Esophagus muscularis mucosa (tissue), 4 donors: Measurements from ENCODE around the gene TELO2. TPM values are rescaled to one million over a fixed set of nuclear protein-coding genes. Genes with fewer than 3 reads are reported as not detected.

Source experiments
- DNase-seq: peaks from one replicate; pipeline ENCODE4 v3.0.0-alpha.2; 2017; ENCODE audit errors: extremely low spot score
- H3K27ac ChIP-seq, 4 donors: fragments of 200-600 bp; sonication (generic); replicated peaks in 1 of 4; 1 replicate in 3 of 4; 2 replicates in 1 of 4; pipeline ENCODE4 v1.5.1; 2016 to 2019; ENCODE audit warnings: mild to moderate bottlenecking in 1 of 4
- H3K27me3 ChIP-seq, 4 donors: fragments of 200-600 bp; sonication (generic); one replicate each; pipeline versions ENCODE4 v1.5.1 to v1.6.0; 2016 to 2019
- H3K36me3 ChIP-seq, 4 donors: fragments of 200-600 bp; sonication (generic); one replicate each; pipeline ENCODE4 v1.5.1; 2016 to 2019
- H3K4me1 ChIP-seq, 4 donors: fragments of 200-600 bp; sonication (generic); one replicate each; pipeline ENCODE4 v1.5.1; 2016 to 2019
- H3K4me3 ChIP-seq, 4 donors: fragments of 200-600 bp; sonication (generic); 1 replicate in 2 of 4; 2 replicates in 2 of 4; pipeline ENCODE4 v1.5.1; 2016 to 2019; ENCODE audit warnings: mild to moderate bottlenecking in 4 of 4, moderate library complexity in 1 of 4
- H3K9me3 ChIP-seq, 4 donors: fragments of 200-600 bp; sonication (generic); 1 replicate in 3 of 4; 2 replicates in 1 of 4; pipeline ENCODE4 v1.5.1; 2016 to 2019
- EP300 ChIP-seq: sonication (generic); formaldehyde crosslinking; IDR thresholded peaks from one replicate; pipeline ENCODE4 v1.6.1; 2017; ENCODE audit warnings: antibody characterized with exemption
- POLR2A ChIP-seq: fragments of 450-650 bp; IDR thresholded peaks from one replicate; pipeline ENCODE4 v1.6.1; 2017; ENCODE audit warnings: antibody characterized with exemption, moderate library complexity, mild to moderate bottlenecking, low read depth
- POLR2AphosphoS5 ChIP-seq, 2 donors: sonication (generic); formaldehyde crosslinking; IDR thresholded peaks; one replicate each; pipeline ENCODE4 v1.6.1; 2017; ENCODE audit warnings: antibody characterized with exemption in 2 of 2
- WGBS: methylation state at CpG from one replicate; pipeline ENCODE4 v1.1.5; 2018; 5-methylcytosine and 5-hydroxymethylcytosine counted together
- intact Hi-C: fragments of 100-400 bp; cut with DNase I; formaldehyde crosslinking; loops from one replicate; pipeline ENCODE4 v1.15.1; 2023
- total RNA-seq, 4 donors: library from RNA; depleted of rRNA; stranded (reverse); fragments of >200 nt; gene quantifications; one replicate each; pipeline versions ENCODE4 v1.1.0 to v1.2.1, GENCODE V29; 2016
- TF ChIP-seq, protein P1 (sequence below), 3 experiments: fragments of 200-600 bp in 2 of 3; fragments of 450-650 bp in 1 of 3; sonication (generic) in 2 of 3; IDR thresholded peaks; one replicate each; pipeline ENCODE4 v1.5.1; 2017 to 2019; ENCODE audit warnings: antibody characterized with exemption in 3 of 3, mild to moderate bottlenecking in 2 of 3, moderate library complexity in 1 of 3

TELO2 gene
- total RNA-seq, 4 donors from 2014 or later: 14.1 to 27.7 (median 18.4) TPM

DNA sequence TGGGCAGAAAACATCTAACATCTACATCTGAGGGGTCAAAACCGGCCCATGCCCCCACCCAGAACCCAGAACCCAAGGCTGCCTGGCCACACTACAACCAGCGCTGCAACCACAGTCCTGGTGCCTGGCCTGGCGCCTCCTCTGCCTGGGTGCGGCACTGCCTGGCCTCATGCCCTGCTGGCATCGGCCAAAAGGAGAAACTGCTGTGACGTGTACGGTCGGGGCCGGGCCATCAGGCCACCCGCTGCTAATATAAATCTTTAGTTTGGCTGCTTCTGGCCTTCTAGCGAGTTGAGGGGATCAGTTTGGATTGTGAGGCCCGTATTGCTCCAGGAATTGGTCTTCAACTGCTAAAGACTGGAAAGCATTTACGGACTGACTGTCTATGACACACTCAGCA, 63.1 kb downstream of the TELO2 start:
- Histone ChIP-seq H3K27me3 (no peaks in the 10 kb centered on the region), H3K27ac (no peak overlapping the region), H3K36me3 (peaks cover 42 to 100% (median 93%) of the 10 kb centered on the region in 4 donors), H3K4me3 (no peak overlapping the region), H3K4me1 (peaks cover 8 to 31% (median 29%) of the 10 kb centered on the region in 4 donors), H3K9me3 (no peaks in the 10 kb centered on the region)
- WGBS: 87% methylated on average over 12 of the region's 13 CpGs
- DNase-seq: no peak
- intact Hi-C loops: no loop called here
- TF ChIP-seq POLR2A (no peak), EP300 (no peak), POLR2AphosphoS5 (IDR thresholded peaks at IDR 0.05) (no peak)
- TF ChIP-seq, protein P1, sequence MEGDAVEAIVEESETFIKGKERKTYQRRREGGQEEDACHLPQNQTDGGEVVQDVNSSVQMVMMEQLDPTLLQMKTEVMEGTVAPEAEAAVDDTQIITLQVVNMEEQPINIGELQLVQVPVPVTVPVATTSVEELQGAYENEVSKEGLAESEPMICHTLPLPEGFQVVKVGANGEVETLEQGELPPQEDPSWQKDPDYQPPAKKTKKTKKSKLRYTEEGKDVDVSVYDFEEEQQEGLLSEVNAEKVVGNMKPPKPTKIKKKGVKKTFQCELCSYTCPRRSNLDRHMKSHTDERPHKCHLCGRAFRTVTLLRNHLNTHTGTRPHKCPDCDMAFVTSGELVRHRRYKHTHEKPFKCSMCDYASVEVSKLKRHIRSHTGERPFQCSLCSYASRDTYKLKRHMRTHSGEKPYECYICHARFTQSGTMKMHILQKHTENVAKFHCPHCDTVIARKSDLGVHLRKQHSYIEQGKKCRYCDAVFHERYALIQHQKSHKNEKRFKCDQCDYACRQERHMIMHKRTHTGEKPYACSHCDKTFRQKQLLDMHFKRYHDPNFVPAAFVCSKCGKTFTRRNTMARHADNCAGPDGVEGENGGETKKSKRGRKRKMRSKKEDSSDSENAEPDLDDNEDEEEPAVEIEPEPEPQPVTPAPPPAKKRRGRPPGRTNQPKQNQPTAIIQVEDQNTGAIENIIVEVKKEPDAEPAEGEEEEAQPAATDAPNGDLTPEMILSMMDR (IDR thresholded peaks at IDR 0.05): no peak

- no peak overlapping the region for H3K27ac ChIP-seq
- no peak overlapping the region for H3K4me3 ChIP-seq
- peaks cover 0 to 23% (median 21%) of the 10 kb centered on the region in 4 donors for H3K4me1 ChIP-seq
- no peak for DNase-seq
- TF ChIP-seq EP300 (no peak), POLR2A (no peak), POLR2AphosphoS5 (IDR thresholded peaks at IDR 0.05) (no peak)
- TF ChIP-seq, protein P1 (IDR thresholded peaks at IDR 0.05): no peak
- H3K36me3 ChIP-seq: peaks cover 43 to 100% (median 93%) of the 10 kb centered on the region in 4 donors
- WGBS: 84% methylated on average over 13 of the region's 16 CpGs
- no peaks in the 10 kb centered on the region for H3K27me3 ChIP-seq
- intact Hi-C loops: no loop called here
- no peaks in the 10 kb centered on the region for H3K9me3 ChIP-seq
Observed at GRCh38 chr16:1557074-1557473, 63.9 kb downstream of the TELO2 start.

GRCh38 chr16:1557576-1557975, 64.4 kb downstream of the TELO2 start:
- 91% methylated on average over 11 of the region's 11 CpGs for WGBS
- Histone ChIP-seq H3K27ac (no peak overlapping the region), H3K4me1 (peaks cover 0 to 21% (median 17%) of the 10 kb centered on the region in 4 donors), H3K36me3 (peaks cover 48 to 100% (median 96%) of the 10 kb centered on the region in 4 donors), H3K9me3 (no peaks in the 10 kb centered on the region), H3K4me3 (no peak overlapping the region), H3K27me3 (no peaks in the 10 kb centered on the region)
- no peak for DNase-seq
- no peak for TF ChIP-seq EP300
- TF ChIP-seq POLR2AphosphoS5 (IDR thresholded peaks at IDR 0.05): no peak
- no peak for TF ChIP-seq POLR2A
- TF ChIP-seq, protein P1 (IDR thresholded peaks at IDR 0.05): no peak
- intact Hi-C loops: no loop called here

GRCh38 chr16:1559446-1559975, 66.4 kb downstream of the TELO2 start:
- intact Hi-C loops: no loop called here
- no peak overlapping the region for H3K27ac ChIP-seq
- WGBS: 87% methylated on average over 18 of the region's 18 CpGs
- H3K9me3 ChIP-seq: no peaks in the 10 kb centered on the region
- DNase-seq: no peak
- H3K4me1 ChIP-seq: peaks cover 0 to 4% (median under 1%) of the 10 kb centered on the region in 4 donors
- H3K36me3 ChIP-seq: peaks cover 56 to 99% (median 92%) of the 10 kb centered on the region in 4 donors
- H3K27me3 ChIP-seq: no peaks in the 10 kb centered on the region
- no peak overlapping the region for H3K4me3 ChIP-seq
- TF ChIP-seq POLR2AphosphoS5 (IDR thresholded peaks at IDR 0.05) (no peak), EP300 (no peak), POLR2A (no peak)
- TF ChIP-seq, protein P1 (IDR thresholded peaks at IDR 0.05): no peak

Other genes starting within 250 kb of the TELO2 start
- gene TPSD1, start 237.3 kb upstream of the TELO2 start, total RNA-seq: 1 to 10 TPM; 1.7 to 5.3 (median 2.2) TPM
- 10 to 100 TPM; 42.8 to 70.5 (median 63.9) TPM for gene UBE2I, start 183.7 kb upstream of the TELO2 start, total RNA-seq
- 1 to 10 TPM; 1.3 to 4.2 (median 2.3) TPM for gene BAIAP3, start 159.7 kb upstream of the TELO2 start, total RNA-seq
- 100 to 1,000 TPM in 3 of 4 donors, 10 to 100 TPM in 1; 78.2 to 112 (median 106) TPM for gene TSR3, start 141.5 kb upstream of the TELO2 start, total RNA-seq
- 10 to 100 TPM; 54.4 to 70.5 (median 61.1) TPM for gene GNPTG, start 141.4 kb upstream of the TELO2 start, total RNA-seq
- gene UNKL, start 78.7 kb upstream of the TELO2 start, total RNA-seq: 10 to 100 TPM in 3 of 4 donors, 1 to 10 TPM in 1; 9.3 to 23.7 (median 16.5) TPM
- gene UQCC4, start 72.6 kb upstream of the TELO2 start, total RNA-seq: 10 to 100 TPM; 12.6 to 17.1 (median 14.7) TPM
- gene PERCC1, start 62.3 kb upstream of the TELO2 start, total RNA-seq: not detected
- under 1 TPM in 3 of 4 donors, not detected in 1; 0.17 to 0.58 (median 0.42) TPM for gene CCDC154, start 48.8 kb upstream of the TELO2 start, total RNA-seq
- 100 to 1,000 TPM in 1 of 4 donors, 10 to 100 TPM in 3; 41.5 to 130 (median 71.9) TPM for gene CLCN7, start 18.3 kb upstream of the TELO2 start, total RNA-seq
- under 1 TPM in 3 of 4 donors, not detected in 1; 0.39 to 0.75 (median 0.66) TPM for gene PTX4, start 4.4 kb upstream of the TELO2 start, total RNA-seq
- gene TMEM204, start 40.3 kb downstream of the TELO2 start, total RNA-seq: 10 to 100 TPM; 39.5 to 75.0 (median 57.1) TPM
- gene IFT140, start 118.7 kb downstream of the TELO2 start, total RNA-seq: 10 to 100 TPM; 16.6 to 27.3 (median 20.1) TPM
- 10 to 100 TPM in 3 of 4 donors, 1 to 10 TPM in 1; 9.1 to 15.5 (median 12.5) TPM for gene CRAMP1, start 119.0 kb downstream of the TELO2 start, total RNA-seq
- gene JPT2, start 184.9 kb downstream of the TELO2 start, total RNA-seq: 10 to 100 TPM; 20.8 to 57.5 (median 38.2) TPM
- 10 to 100 TPM; 21.5 to 36.2 (median 28.5) TPM for gene MAPK8IP3, start 212.8 kb downstream of the TELO2 start, total RNA-seq